Body of pancreas (tissue), 4 donors: ENCODE data around the gene DISP3. TPM values are rescaled to one million over a fixed set of nuclear protein-coding genes. Genes with fewer than 3 reads are reported as not detected.

ENCODE experiments used
- ATAC-seq: fragments of 150-250 bp; one replicate; pipeline ENCODE4 v1.9.1; 2016
- DNase-seq, 4 donors: peaks; one replicate each; pipeline ENCODE4 v3.0.0-alpha.2; 2019
- H3K27ac ChIP-seq, 4 donors: fragments of 200-600 bp; sonication (generic); 1 replicate in 3 of 4; 2 replicates in 1 of 4; pipeline versions ENCODE4 v1.5.1 to v1.6.1; 2016 to 2019; ENCODE audit warnings: mild to moderate bottlenecking in 1 of 4, mixed read lengths in 1 of 4, moderate library complexity in 1 of 4
- H3K27me3 ChIP-seq, 2 donors: fragments of 200-600 bp; sonication (generic); one replicate each; pipeline ENCODE4 v1.6.0; 2016; ENCODE audit warnings: mild to moderate bottlenecking in 1 of 2
- H3K36me3 ChIP-seq, 2 donors: fragments of 200-600 bp; sonication (generic); replicated peaks in 1 of 2; 2 replicates each; pipeline ENCODE4 v1.5.1; 2016; ENCODE audit warnings: low read depth in 2 of 2; ENCODE audit not compliant: insufficient read depth in 1 of 2
- H3K4me1 ChIP-seq: fragments of 200-600 bp; sonication (generic); one replicate; pipeline ENCODE4 v1.6.0; 2016
- H3K4me3 ChIP-seq, 2 donors: fragments of 200-600 bp; sonication (generic); 1 replicate in 1 of 2; 2 replicates in 1 of 2; pipeline ENCODE4 v1.5.1; 2016 to 2019
- H3K9me3 ChIP-seq, 3 donors: fragments of 200-600 bp; sonication (generic); 1 replicate in 2 of 3; 2 replicates in 1 of 3; pipeline ENCODE4 v1.5.1; 2016
- POLR2A ChIP-seq, 3 donors: fragments of 450-650 bp; IDR thresholded peaks; one replicate each; pipeline ENCODE4 v1.6.1; 2016; ENCODE audit warnings: antibody characterized with exemption in 3 of 3, mild to moderate bottlenecking in 2 of 3
- WGBS, 2 donors: methylation state at CpG; one replicate each; pipeline ENCODE4 v1.1.5; 2017; 5-methylcytosine and 5-hydroxymethylcytosine counted together
- intact Hi-C: fragments of 100-400 bp; cut with DNase I; formaldehyde crosslinking; loops from one replicate; pipeline ENCODE4 v1.15.1; 2023
- total RNA-seq, 2 donors: library from RNA; depleted of rRNA; stranded (reverse); fragments of >200 nt; gene quantifications; one replicate each; pipeline ENCODE4 v1.1.0, GENCODE V29; 2016
- TF ChIP-seq, protein P1 (sequence below), 7 experiments: fragments of 450-650 bp in 4 of 7; fragments of 200-600 bp in 3 of 7; sonication (generic) in 3 of 7; IDR thresholded peaks; one replicate each; pipeline ENCODE4 v1.5.1; 2016 to 2019; ENCODE audit warnings: antibody characterized with exemption in 7 of 7

The DISP3 gene
- total RNA-seq, 2 donors from 2014 or later: 0.33 TPM; not detected in 1

DNA sequence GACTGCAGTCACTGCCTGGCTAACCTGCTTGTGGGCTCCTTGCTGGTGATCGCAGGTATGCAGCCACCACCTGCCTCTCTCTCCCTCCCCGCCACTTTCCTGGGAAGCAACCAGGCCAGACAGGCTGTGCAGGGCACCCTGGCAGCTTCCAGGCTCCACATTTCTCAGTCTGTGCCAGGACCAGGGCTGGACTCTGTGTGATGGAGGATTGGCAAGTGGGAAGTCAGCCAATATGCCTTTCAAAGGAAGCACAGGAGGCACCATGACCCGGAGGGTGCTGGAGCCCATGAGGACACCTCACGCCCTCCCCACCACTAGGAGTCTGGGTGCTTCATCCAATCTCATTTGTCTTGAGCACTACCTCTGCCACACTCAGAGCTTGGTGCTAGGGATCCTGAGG, 15.8 kb upstream of the DISP3 start:
- intact Hi-C loops: no loop called here
- H3K27ac ChIP-seq: no peak overlapping the region
- no peak for ATAC-seq
- H3K4me1 ChIP-seq: peaks cover 9% of the 10 kb centered on the region
- WGBS, 2 donors: 23 to 60% methylated on average over 1 to 4 of the region's 4 CpGs
- H3K4me3 ChIP-seq: no peak overlapping the region
- TF ChIP-seq POLR2A (IDR thresholded peaks at IDR 0.05): no peak
- TF ChIP-seq, protein P1, sequence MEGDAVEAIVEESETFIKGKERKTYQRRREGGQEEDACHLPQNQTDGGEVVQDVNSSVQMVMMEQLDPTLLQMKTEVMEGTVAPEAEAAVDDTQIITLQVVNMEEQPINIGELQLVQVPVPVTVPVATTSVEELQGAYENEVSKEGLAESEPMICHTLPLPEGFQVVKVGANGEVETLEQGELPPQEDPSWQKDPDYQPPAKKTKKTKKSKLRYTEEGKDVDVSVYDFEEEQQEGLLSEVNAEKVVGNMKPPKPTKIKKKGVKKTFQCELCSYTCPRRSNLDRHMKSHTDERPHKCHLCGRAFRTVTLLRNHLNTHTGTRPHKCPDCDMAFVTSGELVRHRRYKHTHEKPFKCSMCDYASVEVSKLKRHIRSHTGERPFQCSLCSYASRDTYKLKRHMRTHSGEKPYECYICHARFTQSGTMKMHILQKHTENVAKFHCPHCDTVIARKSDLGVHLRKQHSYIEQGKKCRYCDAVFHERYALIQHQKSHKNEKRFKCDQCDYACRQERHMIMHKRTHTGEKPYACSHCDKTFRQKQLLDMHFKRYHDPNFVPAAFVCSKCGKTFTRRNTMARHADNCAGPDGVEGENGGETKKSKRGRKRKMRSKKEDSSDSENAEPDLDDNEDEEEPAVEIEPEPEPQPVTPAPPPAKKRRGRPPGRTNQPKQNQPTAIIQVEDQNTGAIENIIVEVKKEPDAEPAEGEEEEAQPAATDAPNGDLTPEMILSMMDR (IDR thresholded peaks at IDR 0.05): no peak
- no peaks in the 10 kb centered on the region for H3K9me3 ChIP-seq
- no peaks in the 10 kb centered on the region for H3K36me3 ChIP-seq
- H3K27me3 ChIP-seq: peaks cover 0 to 7% of the 10 kb centered on the region in 2 donors
- no peak for DNase-seq

DNA sequence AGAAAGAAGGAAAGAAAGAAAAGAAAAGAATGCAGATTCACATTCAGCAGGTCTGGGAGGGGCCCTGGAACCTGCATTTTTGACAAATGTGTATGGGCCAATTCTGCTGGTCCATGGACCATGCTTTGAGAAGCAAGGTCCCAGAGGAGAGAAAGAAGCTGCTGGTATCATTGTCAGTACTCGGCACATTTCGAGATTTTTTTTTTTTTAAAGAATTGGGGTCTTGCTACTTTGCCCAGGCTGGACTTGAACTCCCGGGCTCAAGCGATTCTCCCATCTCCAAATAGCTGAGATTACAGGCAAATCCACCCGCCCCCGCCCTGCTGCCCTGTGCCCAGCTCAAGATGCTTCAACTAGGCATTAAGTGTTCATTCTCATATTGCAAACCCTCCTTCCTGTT, 13.6 kb upstream of the DISP3 start:
- intact Hi-C loops: no loop called here
- no peaks in the 10 kb centered on the region for H3K36me3 ChIP-seq
- ATAC-seq (no peak), DNase-seq (no peak)
- no peaks in the 10 kb centered on the region for H3K4me1 ChIP-seq
- H3K9me3 ChIP-seq: no peaks in the 10 kb centered on the region
- no peaks in the 10 kb centered on the region for H3K27me3 ChIP-seq
- WGBS, 2 donors: 60 to 79% methylated on average over 6 of the region's 6 CpGs
- H3K27ac ChIP-seq: no peak overlapping the region
- TF ChIP-seq, protein P1 (IDR thresholded peaks at IDR 0.05): no peak
- TF ChIP-seq POLR2A (IDR thresholded peaks at IDR 0.05): no peak
- H3K4me3 ChIP-seq: no peak overlapping the region

DNA sequence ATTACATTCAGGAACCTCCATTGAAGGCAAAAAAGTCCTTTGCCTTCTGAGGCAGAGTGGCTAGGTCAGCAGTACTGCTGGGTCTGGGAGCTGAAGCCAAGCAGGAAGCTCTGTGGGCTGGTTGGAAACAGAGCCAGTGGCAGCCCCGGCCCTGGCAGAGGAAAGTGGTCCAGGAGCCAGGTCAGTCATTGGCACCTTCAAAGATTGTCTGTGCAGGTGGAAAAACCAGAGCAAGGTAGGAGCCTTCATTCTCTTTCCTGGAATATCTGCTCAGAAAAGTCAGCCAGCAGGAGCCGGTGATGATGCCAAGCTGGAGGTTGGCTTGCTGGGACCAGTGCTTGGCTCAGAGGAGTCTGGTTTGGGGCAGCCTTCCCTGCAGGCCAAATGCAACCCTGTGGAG, 12.5 kb upstream of the DISP3 start:
- 68 to 81% methylated on average over 2 of the region's 2 CpGs for WGBS, 2 donors

DNA sequence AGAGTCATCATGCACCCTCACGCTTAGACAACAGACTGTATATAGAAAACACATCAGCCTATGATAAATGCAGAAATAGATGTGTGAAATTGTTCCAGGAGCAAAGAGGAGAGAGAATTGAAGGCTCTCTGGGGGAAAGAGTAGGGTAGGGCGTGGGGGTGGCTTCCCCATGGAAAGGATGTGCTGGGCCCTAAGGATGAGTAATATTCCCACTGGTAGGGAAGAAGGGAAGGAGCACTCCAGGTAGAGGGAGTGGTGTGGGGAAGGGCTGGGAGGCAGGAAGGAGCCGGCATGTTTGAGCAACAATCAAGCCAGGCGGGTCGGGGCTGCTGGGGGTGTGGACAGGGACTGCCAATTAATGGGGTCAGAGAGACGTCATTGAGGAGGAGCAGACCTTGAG, 10.1 kb upstream of the DISP3 start:
- Histone ChIP-seq H3K4me1 (no peaks in the 10 kb centered on the region), H3K27me3 (no peaks in the 10 kb centered on the region), H3K9me3 (no peaks in the 10 kb centered on the region), H3K36me3 (no peaks in the 10 kb centered on the region), H3K4me3 (no peak overlapping the region), H3K27ac (no peak overlapping the region)
- WGBS, 2 donors: 43 to 59% methylated on average over 5 of the region's 6 CpGs
- ATAC-seq (no peak), DNase-seq (no peak)
- intact Hi-C loops: no loop called here
- TF ChIP-seq, protein P1 (IDR thresholded peaks at IDR 0.05): no peak
- TF ChIP-seq POLR2A (IDR thresholded peaks at IDR 0.05): no peak

More for the DNA sequence above, 12.5 kb upstream of the DISP3 start:
- no peak overlapping the region for H3K4me3 ChIP-seq
- intact Hi-C loops: no loop called here
- no peaks in the 10 kb centered on the region for H3K36me3 ChIP-seq
- TF ChIP-seq, protein P1 (IDR thresholded peaks at IDR 0.05): no peak
- H3K27me3 ChIP-seq: no peaks in the 10 kb centered on the region
- DNase-seq (no peak), ATAC-seq (no peak)
- no peaks in the 10 kb centered on the region for H3K4me1 ChIP-seq
- H3K27ac ChIP-seq: no peak overlapping the region
- no peaks in the 10 kb centered on the region for H3K9me3 ChIP-seq

DNA sequence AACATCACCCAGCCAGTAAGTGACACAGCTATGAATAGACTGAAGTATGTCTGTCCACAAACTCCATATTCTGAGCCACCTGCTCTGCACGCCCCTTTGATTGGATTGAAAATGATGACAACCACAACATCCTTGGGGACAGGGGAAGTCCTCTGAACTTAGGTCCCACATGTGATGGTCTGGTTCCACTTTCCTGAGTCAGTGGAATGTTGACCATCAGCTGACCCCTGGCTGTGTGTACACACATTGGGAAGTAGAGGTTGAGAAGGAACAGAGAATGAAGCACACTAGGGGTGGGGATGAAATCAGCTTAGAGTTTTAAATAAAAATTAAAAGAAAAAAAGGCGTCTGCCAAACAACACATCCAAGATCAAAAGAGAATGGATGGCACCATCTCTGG, 8.0 kb upstream of the DISP3 start:
- 28 to 45% methylated on average over 2 of the region's 2 CpGs for WGBS, 2 donors
- intact Hi-C loops: no loop called here
- no peak for TF ChIP-seq POLR2A (IDR thresholded peaks at IDR 0.05)
- TF ChIP-seq, protein P1 (IDR thresholded peaks at IDR 0.05): no peak
- ATAC-seq: no peak
- no peak for DNase-seq
- Histone ChIP-seq H3K27ac (no peak overlapping the region), H3K4me1 (no peaks in the 10 kb centered on the region), H3K36me3 (no peaks in the 10 kb centered on the region), H3K9me3 (no peaks in the 10 kb centered on the region), H3K27me3 (no peaks in the 10 kb centered on the region), H3K4me3 (no peak overlapping the region)
